IPS DF 6.9 (cell line): Measurements from ENCODE around the gene MMS19.

Experiments used
- DNase-seq: peaks from one replicate; pipeline ENCODE4 v3.0.0-alpha.2; 2013; ENCODE audit warnings: low read depth, low spot score
- H3K27ac ChIP-seq: one replicate; pipeline ENCODE4 v1.5.1; 2013; ENCODE audit warnings: low read length, control low read depth
- H3K27me3 ChIP-seq: 2 replicates; pipeline ENCODE4 v1.6.1; 2013; ENCODE audit warnings: mild to moderate bottlenecking, low read length; ENCODE audit not compliant: control insufficient read depth, insufficient read depth
- H3K36me3 ChIP-seq: 2 replicates; pipeline ENCODE4 v1.6.1; 2013; ENCODE audit warnings: low read length; ENCODE audit not compliant: control insufficient read depth, insufficient read depth
- H3K4me1 ChIP-seq: 2 replicates; pipeline ENCODE4 v1.6.1; 2013; ENCODE audit warnings: low read length; ENCODE audit not compliant: control insufficient read depth, insufficient read depth
- H3K4me3 ChIP-seq: 2 replicates; pipeline ENCODE4 v1.5.1; 2013; ENCODE audit warnings: mild to moderate bottlenecking, low read length
- H3K9me3 ChIP-seq: 2 replicates; pipeline ENCODE4 v1.6.1; 2013; ENCODE audit warnings: low read length, inconsistent platforms; ENCODE audit not compliant: control insufficient read depth, insufficient read depth
- WGBS: extraction: QIAGEN DNeasy Blood & Tissue Kit; methylation state at CpG from one replicate; pipeline ENCODE4 v1.1.7; 2013; ENCODE audit warnings: mixed read lengths, missing lambda C conversion rate; ENCODE audit not compliant: insufficient read length, insufficient coverage; 5-methylcytosine and 5-hydroxymethylcytosine counted together

The MMS19 gene, protein sequence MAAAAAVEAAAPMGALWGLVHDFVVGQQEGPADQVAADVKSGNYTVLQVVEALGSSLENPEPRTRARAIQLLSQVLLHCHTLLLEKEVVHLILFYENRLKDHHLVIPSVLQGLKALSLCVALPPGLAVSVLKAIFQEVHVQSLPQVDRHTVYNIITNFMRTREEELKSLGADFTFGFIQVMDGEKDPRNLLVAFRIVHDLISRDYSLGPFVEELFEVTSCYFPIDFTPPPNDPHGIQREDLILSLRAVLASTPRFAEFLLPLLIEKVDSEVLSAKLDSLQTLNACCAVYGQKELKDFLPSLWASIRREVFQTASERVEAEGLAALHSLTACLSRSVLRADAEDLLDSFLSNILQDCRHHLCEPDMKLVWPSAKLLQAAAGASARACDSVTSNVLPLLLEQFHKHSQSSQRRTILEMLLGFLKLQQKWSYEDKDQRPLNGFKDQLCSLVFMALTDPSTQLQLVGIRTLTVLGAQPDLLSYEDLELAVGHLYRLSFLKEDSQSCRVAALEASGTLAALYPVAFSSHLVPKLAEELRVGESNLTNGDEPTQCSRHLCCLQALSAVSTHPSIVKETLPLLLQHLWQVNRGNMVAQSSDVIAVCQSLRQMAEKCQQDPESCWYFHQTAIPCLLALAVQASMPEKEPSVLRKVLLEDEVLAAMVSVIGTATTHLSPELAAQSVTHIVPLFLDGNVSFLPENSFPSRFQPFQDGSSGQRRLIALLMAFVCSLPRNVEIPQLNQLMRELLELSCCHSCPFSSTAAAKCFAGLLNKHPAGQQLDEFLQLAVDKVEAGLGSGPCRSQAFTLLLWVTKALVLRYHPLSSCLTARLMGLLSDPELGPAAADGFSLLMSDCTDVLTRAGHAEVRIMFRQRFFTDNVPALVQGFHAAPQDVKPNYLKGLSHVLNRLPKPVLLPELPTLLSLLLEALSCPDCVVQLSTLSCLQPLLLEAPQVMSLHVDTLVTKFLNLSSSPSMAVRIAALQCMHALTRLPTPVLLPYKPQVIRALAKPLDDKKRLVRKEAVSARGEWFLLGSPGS

DNA sequence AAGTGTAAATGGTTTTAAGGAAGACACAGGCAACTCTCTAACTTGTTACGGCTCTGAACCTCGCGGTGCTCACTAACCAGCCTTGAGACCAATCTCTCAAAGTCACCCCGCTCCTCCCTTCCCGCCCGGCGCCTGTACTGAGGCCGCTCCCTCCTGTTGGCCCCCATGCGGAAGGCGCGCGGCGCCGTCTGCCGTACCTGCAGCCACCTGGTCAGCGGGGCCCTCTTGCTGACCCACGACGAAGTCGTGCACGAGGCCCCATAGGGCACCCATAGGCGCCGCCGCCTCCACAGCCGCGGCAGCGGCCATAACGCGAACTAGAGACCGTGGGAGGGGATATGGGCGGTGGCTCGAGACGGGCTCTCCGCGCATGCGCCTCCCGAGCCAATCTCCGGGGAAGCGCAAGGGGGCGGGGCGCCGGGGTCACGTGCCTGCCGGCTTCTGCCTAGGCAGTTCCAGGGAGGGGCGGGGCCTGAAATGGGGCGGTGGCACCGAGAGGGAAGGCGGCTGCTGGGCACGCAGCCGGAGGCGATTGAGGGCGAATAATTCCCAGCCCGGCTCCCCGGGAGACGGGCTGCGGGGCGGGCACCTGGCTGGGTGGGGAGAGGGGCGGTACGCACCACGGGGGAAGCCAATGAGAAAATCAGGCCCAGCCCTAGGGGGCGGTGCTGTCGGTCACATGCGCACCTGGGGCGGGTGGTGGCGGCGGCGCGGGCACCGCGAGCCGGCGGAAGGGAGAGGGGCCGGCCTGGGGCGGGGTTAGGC, at the start of gene MMS19:
TSS of gene MMS19 (minus strand) at position 347 of the 765 bp plus-strand sequence. CDS start at position 309, 38 bp downstream.
- Histone ChIP-seq H3K9me3 (no peaks in the 10 kb centered on the region), H3K27ac (no peak within 1 kb of the TSS), H3K27me3 (peaks cover 2% of the 10 kb centered on the region; the same call in 1 of the 2 replicates), H3K4me3 (peak within 1 kb of the TSS; percentile 79), H3K4me1 (peaks cover 6% of the 10 kb centered on the region; the same call in 1 of the 2 replicates), H3K36me3 (no peaks in the 10 kb centered on the region)
- WGBS = no CpG with 5 or more reads among the region's 73 CpGs
- peak; percentile 75 for DNase-seq

DNA sequence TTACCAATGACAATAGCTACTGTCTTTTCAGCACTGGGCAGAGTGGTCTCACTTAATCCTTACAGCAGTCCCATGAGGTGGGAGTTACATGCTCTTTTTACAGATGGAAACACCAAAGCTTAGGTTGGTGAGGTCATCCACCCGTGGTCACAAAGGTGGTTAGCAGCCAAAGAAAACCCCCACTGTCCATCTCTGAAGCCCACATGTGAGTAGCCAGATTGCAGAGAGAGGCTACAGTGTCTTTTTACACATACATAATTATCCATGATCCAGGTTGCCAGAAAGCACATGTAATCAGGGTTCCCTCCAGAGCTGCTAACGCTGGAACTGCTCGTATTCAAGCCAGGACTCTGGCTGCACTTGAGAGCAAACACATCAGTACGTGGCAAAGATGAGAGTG, 49.7 kb upstream of the MMS19 start:
- no CpG with 5 or more reads among the region's 4 CpGs for WGBS
- DNase-seq = no peak
- Histone ChIP-seq H3K4me3 (no peak overlapping the region), H3K9me3 (no peaks in the 10 kb centered on the region), H3K36me3 (no peaks in the 10 kb centered on the region), H3K27me3 (no peaks in the 10 kb centered on the region), H3K27ac (no peak overlapping the region), H3K4me1 (peaks cover 8% of the 10 kb centered on the region)

DNA sequence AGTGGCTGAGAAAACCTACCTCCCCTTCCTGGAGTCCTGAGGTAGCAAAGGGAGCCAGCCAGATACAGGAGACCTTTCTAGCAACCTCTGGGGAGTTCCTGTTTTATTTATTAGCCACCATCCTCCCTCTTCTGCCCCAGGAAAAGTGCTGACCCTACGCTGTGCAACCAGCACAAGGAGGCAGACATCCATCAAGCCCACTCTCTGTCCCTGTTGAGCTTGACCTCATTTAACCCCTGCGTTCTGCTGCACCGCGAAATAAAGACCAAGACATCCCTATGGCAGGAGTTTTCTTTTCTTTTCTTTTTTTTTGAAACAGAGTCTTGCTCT, 49.0 kb upstream of the MMS19 start:
- H3K27ac ChIP-seq = no peak overlapping the region
- H3K4me1 ChIP-seq = peaks cover 11% of the 10 kb centered on the region
- no CpG with 5 or more reads among the region's 4 CpGs for WGBS
- no peak for DNase-seq
- H3K4me3 ChIP-seq = no peak overlapping the region
- no peaks in the 10 kb centered on the region for H3K27me3 ChIP-seq
- H3K36me3 ChIP-seq = no peaks in the 10 kb centered on the region
- H3K9me3 ChIP-seq = no peaks in the 10 kb centered on the region

DNA sequence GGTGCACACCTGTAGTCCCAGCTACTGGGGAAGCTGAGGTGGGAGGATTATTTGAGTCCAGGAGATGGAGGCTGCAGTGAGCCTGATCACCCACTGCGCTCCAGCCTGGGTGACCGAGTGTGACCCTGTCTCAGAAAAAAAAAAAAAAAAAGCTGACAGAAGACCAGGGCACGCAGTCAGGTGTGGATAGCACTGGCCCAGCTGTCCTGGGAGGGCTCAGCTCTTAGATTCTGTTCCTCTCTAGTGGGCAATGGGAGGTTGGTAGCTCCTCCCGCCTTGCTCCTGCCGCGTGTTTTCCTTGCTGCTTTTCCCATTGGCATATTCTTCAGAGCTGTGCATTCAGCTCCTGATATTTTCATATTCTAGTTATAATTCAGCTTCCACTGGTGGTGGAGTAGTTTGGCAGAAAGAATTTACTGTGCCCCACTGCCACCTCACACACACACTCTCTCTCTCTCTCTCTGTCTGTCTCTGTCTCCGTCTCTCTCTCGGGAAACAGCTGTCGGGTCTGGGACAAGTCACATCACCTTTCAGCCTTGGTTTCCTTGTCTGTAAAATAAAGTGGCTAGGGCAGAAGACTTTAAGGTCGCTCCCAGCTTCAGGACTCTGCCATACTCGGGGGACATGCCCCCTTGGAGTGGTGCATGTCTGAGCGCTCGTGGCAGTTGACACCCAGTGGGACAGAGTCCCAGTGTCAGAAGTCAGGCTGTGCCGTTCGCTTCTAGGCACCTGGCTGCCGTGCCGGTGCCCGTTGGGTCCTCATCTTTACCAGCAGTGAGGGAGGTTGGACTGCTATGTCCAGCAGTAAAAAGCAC, 48.4 kb upstream of the MMS19 start:
- H3K9me3 ChIP-seq = no peaks in the 10 kb centered on the region
- H3K4me1 ChIP-seq = peaks cover 13% of the 10 kb centered on the region
- DNase-seq = no peak
- H3K36me3 ChIP-seq = no peaks in the 10 kb centered on the region
- H3K27ac ChIP-seq = no peak overlapping the region
- no peaks in the 10 kb centered on the region for H3K27me3 ChIP-seq
- whole genome bisulfite sequencing = no CpG with 5 or more reads among the region's 18 CpGs
- no peak overlapping the region for H3K4me3 ChIP-seq

DNA sequence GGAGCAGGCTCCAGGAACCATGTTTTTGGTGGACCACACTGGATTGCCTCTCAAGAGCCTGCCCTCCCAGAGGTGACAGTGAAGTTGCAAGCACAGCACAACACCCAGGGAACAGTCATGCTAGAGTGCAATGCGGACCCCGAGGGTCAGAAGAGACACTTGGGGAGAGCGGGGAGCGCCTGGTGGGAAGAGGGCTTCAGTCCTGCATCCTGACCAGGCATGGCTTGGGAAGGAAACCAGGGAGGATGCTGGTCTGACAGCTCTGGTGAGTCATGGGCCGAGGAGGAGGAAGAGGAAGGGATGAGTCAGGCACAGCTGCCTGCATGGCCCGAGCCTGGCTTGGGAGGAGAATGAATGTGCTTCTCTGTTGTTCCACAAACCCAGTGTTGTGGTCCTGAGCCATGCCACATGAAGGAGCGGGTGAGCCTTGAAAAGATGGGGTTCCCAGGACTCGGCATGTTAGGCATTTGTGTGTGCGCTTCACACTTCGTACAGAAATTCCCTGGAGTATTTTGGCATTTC, 44.9 kb upstream of the MMS19 start:
- Histone ChIP-seq H3K27ac (no peak overlapping the region), H3K4me1 (peaks cover 6% of the 10 kb centered on the region; the same call in 1 of the 2 replicates), H3K27me3 (no peaks in the 10 kb centered on the region), H3K9me3 (no peaks in the 10 kb centered on the region), H3K4me3 (no peak overlapping the region), H3K36me3 (no peaks in the 10 kb centered on the region)
- no peak for DNase-seq
- WGBS = no CpG with 5 or more reads among the region's 10 CpGs

DNA sequence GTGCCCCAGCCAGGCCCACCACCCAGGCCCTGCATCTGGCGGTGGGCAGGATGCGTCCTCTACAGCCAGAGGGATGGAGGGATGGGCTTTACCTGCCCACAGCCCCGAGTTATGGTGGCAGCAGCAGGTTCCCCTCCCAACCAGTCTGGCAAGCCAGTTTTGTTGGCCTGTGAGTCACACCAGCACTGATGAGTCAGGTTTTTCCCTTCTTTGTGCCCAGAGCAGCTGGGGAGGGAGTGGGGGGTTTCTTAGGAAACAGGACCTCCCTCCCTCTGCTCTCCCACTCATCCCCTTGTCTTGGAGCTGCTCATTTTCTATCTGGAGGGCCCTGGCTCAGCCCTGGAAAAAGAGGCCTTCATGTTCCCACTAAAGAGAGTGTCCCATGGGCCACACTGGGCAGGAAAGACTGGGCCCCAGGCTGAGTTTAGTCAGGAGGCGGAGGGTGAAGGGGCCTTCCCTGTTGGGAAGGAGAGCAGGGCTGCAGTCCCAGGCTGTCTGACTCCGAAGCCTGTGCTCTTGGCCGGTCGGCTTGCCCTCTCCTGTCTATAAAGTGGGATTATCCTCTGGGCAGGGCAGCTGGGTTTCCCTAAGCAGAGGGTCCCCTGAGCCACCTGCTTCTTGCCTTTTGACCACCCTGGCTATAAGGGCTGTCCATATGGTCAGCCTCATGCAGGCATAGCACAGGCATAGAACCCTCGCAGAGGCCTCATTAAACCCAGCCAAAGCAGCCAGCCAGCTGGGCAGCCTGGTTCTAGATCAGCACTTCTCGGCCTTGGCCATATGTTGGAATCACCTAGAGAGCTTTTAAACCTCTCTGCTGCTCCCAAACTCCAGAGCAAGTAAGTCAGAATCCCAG, 44.2 kb upstream of the MMS19 start:
- peaks cover 6% of the 10 kb centered on the region; the same call in 1 of the 2 replicates for H3K4me1 ChIP-seq
- H3K36me3 ChIP-seq = no peaks in the 10 kb centered on the region
- no peaks in the 10 kb centered on the region for H3K9me3 ChIP-seq
- no peak for DNase-seq
- no peak overlapping the region for H3K27ac ChIP-seq
- no CpG with 5 or more reads among the region's 9 CpGs for WGBS
- H3K4me3 ChIP-seq = no peak overlapping the region
- no peaks in the 10 kb centered on the region for H3K27me3 ChIP-seq

DNA sequence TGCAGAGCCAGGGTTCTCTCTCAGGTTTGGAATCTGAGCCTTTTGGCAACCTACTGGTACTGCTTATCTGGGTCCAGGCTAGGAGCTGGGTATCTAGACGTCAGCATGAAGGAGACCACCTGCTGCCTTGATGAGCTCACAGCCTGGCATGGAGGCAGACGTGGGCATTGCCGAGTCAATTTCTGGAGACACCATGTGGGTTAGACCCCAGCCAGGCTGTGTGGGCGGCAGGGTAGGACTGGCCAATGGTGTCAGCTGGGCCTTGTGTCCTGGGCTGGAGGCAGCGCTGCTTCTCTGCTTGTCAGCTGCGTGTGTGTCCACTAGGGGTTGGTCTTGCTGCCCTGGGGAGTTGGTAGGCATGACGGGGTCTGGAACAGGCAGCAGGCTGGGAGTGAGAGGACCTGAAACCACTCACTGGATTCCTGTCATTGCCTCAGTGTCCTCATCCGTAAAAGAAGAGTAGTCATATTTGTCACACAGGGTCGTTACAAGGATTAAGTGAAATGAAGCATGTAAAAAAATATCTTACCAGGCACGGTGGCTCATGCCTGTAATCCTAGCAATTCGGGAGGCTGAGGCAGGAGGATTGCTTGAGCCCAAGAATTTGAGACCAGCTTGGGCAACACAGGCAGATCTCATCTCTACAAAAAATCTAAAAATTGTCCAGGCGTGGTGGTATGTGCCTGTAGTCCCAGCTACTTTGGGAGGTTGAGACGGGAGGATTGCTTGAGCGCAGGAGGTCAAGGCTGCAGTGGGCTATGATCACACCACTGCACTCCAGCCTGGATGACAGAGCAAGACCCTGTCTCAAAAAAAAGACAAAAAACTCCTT, 42.7 kb upstream of the MMS19 start:
- Histone ChIP-seq H3K27me3 (no peaks in the 10 kb centered on the region), H3K4me1 (peaks cover 6% of the 10 kb centered on the region; the same call in 1 of the 2 replicates), H3K27ac (no peak overlapping the region), H3K36me3 (no peaks in the 10 kb centered on the region), H3K9me3 (no peaks in the 10 kb centered on the region), H3K4me3 (no peak overlapping the region)
- no CpG with 5 or more reads among the region's 14 CpGs for WGBS
- no peak for DNase-seq

DNA sequence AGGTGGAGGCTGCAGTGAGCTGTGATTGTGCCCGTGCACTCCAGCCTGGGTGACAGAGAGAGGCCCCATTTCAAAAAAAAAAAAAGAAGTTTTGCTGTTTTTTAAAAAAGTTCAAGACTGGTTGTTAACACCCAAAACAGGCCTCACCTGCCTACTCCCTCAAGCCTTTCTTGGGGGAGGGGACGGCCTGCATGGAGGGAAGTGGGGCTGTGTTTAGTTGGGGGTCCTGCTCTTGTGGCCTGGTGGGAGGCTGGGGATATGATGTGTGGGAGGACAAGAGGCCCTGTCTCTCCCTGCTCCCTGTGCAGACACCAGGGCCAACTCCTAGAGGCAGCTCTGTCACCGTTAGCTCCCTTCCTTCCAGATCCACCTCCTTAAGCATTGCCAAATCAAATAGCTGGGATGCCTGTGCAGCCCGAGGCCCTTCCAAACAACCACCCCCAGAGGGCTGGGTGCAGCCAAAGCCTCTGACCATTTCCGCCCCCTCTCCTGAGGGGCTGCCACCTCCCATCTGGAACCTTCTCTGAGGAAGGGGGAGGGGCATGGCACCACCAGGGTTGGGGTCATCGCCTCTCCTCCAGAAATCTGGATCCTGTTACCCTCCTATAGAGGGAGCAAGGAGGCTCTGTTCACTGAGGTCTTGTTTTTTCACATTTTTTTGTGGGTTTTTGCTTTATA, 41.4 kb upstream of the MMS19 start:
- Histone ChIP-seq H3K27ac (no peak overlapping the region), H3K4me3 (no peak overlapping the region), H3K9me3 (no peaks in the 10 kb centered on the region), H3K27me3 (no peaks in the 10 kb centered on the region), H3K36me3 (no peaks in the 10 kb centered on the region), H3K4me1 (peaks cover 6% of the 10 kb centered on the region; the same call in 1 of the 2 replicates)
- DNase-seq = no peak
- WGBS = no CpG with 5 or more reads among the region's 6 CpGs
